ENCODE data around the gene KIF25.

Gene KIF25

GRCh38 chr6:168004023-168004422 is 6.6 kb downstream of the KIF25 start:
- TF ChIP-seq SNAI2 (CRISPR knock-in tag; IDR thresholded peaks at IDR 0.05) (no peak), PATZ1 (CRISPR knock-in tag; IDR thresholded peaks at IDR 0.05; ENCODE audit: borderline replicate concordance) (no peak), ISL1 (CRISPR knock-in tag; IDR thresholded peaks at IDR 0.05) (no peak), CSRNP3 (CRISPR knock-in tag; IDR thresholded peaks at IDR 0.05) (no peak), BACH2 (CRISPR knock-in tag; IDR thresholded peaks at IDR 0.05; ENCODE audit: borderline replicate concordance) (no peak)
- ATAC-seq: no peak

- ATAC-seq: no peak
- TF ChIP-seq ZFP3 (CRISPR knock-in tag; IDR thresholded peaks at IDR 0.05) (no peak), ZFP30 (CRISPR knock-in tag; IDR thresholded peaks at IDR 0.05) (no peak), TCF4 (CRISPR knock-in tag; IDR thresholded peaks at IDR 0.05; ENCODE audit: borderline replicate concordance) (no peak), SNAI2 (CRISPR knock-in tag; IDR thresholded peaks at IDR 0.05) (no peak), ZNF565 (CRISPR knock-in tag; conservative IDR thresholded peaks at IDR 0.05; ENCODE audit: low read depth) (no peak), ARNTL (CRISPR knock-in tag; IDR thresholded peaks at IDR 0.05; ENCODE audit: borderline replicate concordance, low read depth) (no peak), CSRNP3 (CRISPR knock-in tag; IDR thresholded peaks at IDR 0.05) (no peak), ISL1 (CRISPR knock-in tag; IDR thresholded peaks at IDR 0.05) (no peak), CREB5 (CRISPR knock-in tag; IDR thresholded peaks at IDR 0.05; ENCODE audit: low read depth) (no peak), PPARA (CRISPR knock-in tag; IDR thresholded peaks at IDR 0.05; ENCODE audit: borderline replicate concordance) (no peak), CSDC2 (CRISPR knock-in tag; IDR thresholded peaks at IDR 0.05) (no peak), ESRRG (CRISPR knock-in tag; IDR thresholded peaks at IDR 0.05) (no peak), RARB (CRISPR knock-in tag; IDR thresholded peaks at IDR 0.05) (no peak), OSR1 (CRISPR knock-in tag; IDR thresholded peaks at IDR 0.05) (no peak)
Measured at GRCh38 chr6:168004945-168005344, 7.5 kb downstream of the KIF25 start.

GRCh38 chr6:168005796-168006195 is 8.3 kb downstream of the KIF25 start:
- no peak for ATAC-seq
- no peak for TF ChIP-seq SNAI2 (CRISPR knock-in tag; IDR thresholded peaks at IDR 0.05)

- peak; percentile 96 for ATAC-seq
- TF ChIP-seq ZNF565 (CRISPR knock-in tag; conservative IDR thresholded peaks at IDR 0.05; ENCODE audit: low read depth): no peak
- no peak; the same call in 1 of the 2 replicates for TF ChIP-seq CREB5 (CRISPR knock-in tag; IDR thresholded peaks at IDR 0.05; ENCODE audit: low read depth)
- TF ChIP-seq ESRRG (CRISPR knock-in tag; IDR thresholded peaks at IDR 0.05): no peak
- TF ChIP-seq ZC3H10 (CRISPR knock-in tag; IDR thresholded peaks at IDR 0.05): no peak
- TF ChIP-seq TOX (CRISPR knock-in tag; IDR thresholded peaks at IDR 0.05; ENCODE audit: borderline replicate concordance): no peak
- TF ChIP-seq ISL1 (CRISPR knock-in tag; IDR thresholded peaks at IDR 0.05): no peak; the same call in none of the 2 replicates
- TF ChIP-seq SNAI2 (CRISPR knock-in tag; IDR thresholded peaks at IDR 0.05): no peak
- no peak for TF ChIP-seq GLIS3 (CRISPR knock-in tag; IDR thresholded peaks at IDR 0.05)
- no peak for TF ChIP-seq ZFP3 (CRISPR knock-in tag; IDR thresholded peaks at IDR 0.05)
- TF ChIP-seq ZNF8 (CRISPR knock-in tag; IDR thresholded peaks at IDR 0.05): no peak
- no peak for TF ChIP-seq ZFP30 (CRISPR knock-in tag; IDR thresholded peaks at IDR 0.05)
- no peak for TF ChIP-seq ARNTL (CRISPR knock-in tag; IDR thresholded peaks at IDR 0.05; ENCODE audit: borderline replicate concordance, low read depth)
- peak; percentile 51; the same call in 1 of the 2 replicates for TF ChIP-seq PATZ1 (CRISPR knock-in tag; IDR thresholded peaks at IDR 0.05; ENCODE audit: borderline replicate concordance)
- 0 out of 2 replicates have a peak, but pooled peaks have one; percentile 26 for TF ChIP-seq CSDC2 (CRISPR knock-in tag; IDR thresholded peaks at IDR 0.05)
Measured at GRCh38 chr6:168007592-168008338, 10.3 kb downstream of the KIF25 start.
